SIG-M5 treated with dmso at 0.1 percent for 504 hours (cell line): ENCODE results near the gene KANK3.
"Not testable (repeated sequence)": the region's sequence is repeated elsewhere in the genome, so short reads cannot be mapped to it uniquely, and the experiment has no call there.

Source experiments
- DNase-seq: peaks from one replicate; lab custom pipeline; 2025; ENCODE audit not compliant: unreplicated experiment; lab: John Stamatoyannopoulos, UW

KANK3 gene

GRCh38 chr19:8320564-8321066 lies 22.4 kb downstream of the KANK3 start:
- no peak for DNase-seq

- DNase-seq, result no peak
Measured at GRCh38 chr19:8319807-8320520, 23.1 kb downstream of the KANK3 start.

GRCh38 chr19:8318835-8319234 lies 24.2 kb downstream of the KANK3 start:
- not testable (repeated sequence) for DNase-seq

GRCh38 chr19:8316351-8317125 lies 26.5 kb downstream of the KANK3 start:
- no peak for DNase-seq

GRCh38 chr19:8314981-8315640 lies 28.0 kb downstream of the KANK3 start:
- not testable (repeated sequence) for DNase-seq

- DNase-seq, result no peak
Measured at GRCh38 chr19:8311461-8312260, 31.4 kb downstream of the KANK3 start.

- no peak for DNase-seq
Measured at GRCh38 chr19:8310342-8311055, 32.6 kb downstream of the KANK3 start.

- no peak for DNase-seq
Measured at GRCh38 chr19:8308891-8309291, 34.2 kb downstream of the KANK3 start.

- DNase-seq, result peak; percentile 73
Measured at GRCh38 chr19:8307965-8308866, 34.8 kb downstream of the KANK3 start, which contains the start of gene CD320. Gene CD320, minus strand, starts transcription at chr19:8308358. Its CDS starts 68 bp downstream, at chr19:8308290.

- DNase-seq, result no peak
Measured at GRCh38 chr19:8307400-8307964, 35.6 kb downstream of the KANK3 start.

- DNase-seq, result no peak
Measured at GRCh38 chr19:8306235-8307054, 36.6 kb downstream of the KANK3 start.

GRCh38 chr19:8305798-8306197 lies 37.3 kb downstream of the KANK3 start:
- DNase-seq, result no peak

- no peak for DNase-seq
Measured at GRCh38 chr19:8304841-8305621, 38.0 kb downstream of the KANK3 start.

- no peak for DNase-seq
Measured at GRCh38 chr19:8302734-8303133, 40.3 kb downstream of the KANK3 start.

- DNase-seq, result no peak
Measured at GRCh38 chr19:8302357-8302691, 40.7 kb downstream of the KANK3 start.

- not testable (repeated sequence) for DNase-seq
Measured at GRCh38 chr19:8291337-8291736, 51.7 kb downstream of the KANK3 start.

GRCh38 chr19:8276508-8276907 lies 66.6 kb downstream of the KANK3 start:
- not testable (repeated sequence) for DNase-seq
